ENCODE data around the gene KCNQ1. TPM values are rescaled to one million over a fixed set of nuclear protein-coding genes. Genes with fewer than 3 reads are reported as not detected.

KCNQ1 gene
- total RNA-seq, 1 experiment from 2014 or later: 10.7 TPM

DNA sequence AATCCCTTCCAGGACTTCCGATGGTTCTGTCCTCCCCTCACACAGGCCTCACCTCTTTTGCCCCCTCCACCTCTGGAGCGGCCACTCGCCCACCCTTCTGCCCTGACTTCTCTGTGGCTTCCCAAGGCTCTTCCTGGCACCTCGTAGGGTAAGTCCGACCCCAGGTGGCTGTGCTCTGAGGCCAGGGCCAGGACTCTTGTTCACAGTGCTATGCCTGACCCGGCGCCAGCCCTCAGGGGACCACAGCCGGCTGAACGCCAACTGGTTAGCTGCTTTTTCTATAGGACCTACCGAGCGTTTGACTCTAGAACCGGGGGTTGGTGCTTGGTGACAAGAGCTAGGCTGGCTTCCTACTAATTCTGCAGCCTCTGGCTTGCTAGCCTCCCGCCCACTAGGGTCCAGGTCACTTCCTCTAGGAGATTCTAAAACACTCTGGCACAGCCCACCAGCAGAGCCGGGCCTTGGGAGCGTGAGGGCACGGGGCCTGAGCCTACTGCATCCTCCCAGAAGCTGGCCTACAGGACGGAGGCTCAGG is 283.4 kb downstream of the KCNQ1 start:
- BruUV-seq (replicated peaks): no TSS peak
- H3K4me1 ChIP-seq (ENCODE audit: control insufficient read depth in 1 of 2, insufficient read depth in 2 of 2, low read length in 2 of 2): no peaks in the 10 kb centered on the region
- H3K9ac ChIP-seq (ENCODE audit: low read length): no peak overlapping the region
- no peaks in the 10 kb centered on the region for H3K9me2 ChIP-seq (ENCODE audit: insufficient read depth)
- H2AFZ ChIP-seq (ENCODE audit: low read depth, low read length, poor library complexity, severe bottlenecking): no peak overlapping the region
- H3K4me3 ChIP-seq (replicated peaks in 1 of 2; ENCODE audit: low read depth in 1 of 2, low read length in 2 of 2): no peak overlapping the region
- H3K9me3 ChIP-seq (ENCODE audit: control insufficient read depth in 1 of 2, insufficient read depth in 1 of 2, low read depth in 1 of 2, low read length in 2 of 2): no peaks in the 10 kb centered on the region
- TF ChIP-seq RAD21 (IDR thresholded peaks at IDR 0.05; ENCODE audit: low read depth) (no peak), POLR2AphosphoS5 (IDR thresholded peaks at IDR 0.05; ENCODE audit: low read depth, low read length) (no peak), EZH2phosphoT487 (IDR thresholded peaks at IDR 0.05; ENCODE audit: borderline replicate concordance) (no peak), CBX3 (IDR thresholded peaks at IDR 0.05; ENCODE audit: low read depth) (no peak), POLR2A (IDR thresholded peaks at IDR 0.05; ENCODE audit: borderline replicate concordance, extremely low read depth, insufficient read depth, insufficient read length) (no peak), EGR1 (IDR thresholded peaks at IDR 0.05; ENCODE audit: low read depth) (no peak), FOSL1 (IDR thresholded peaks at IDR 0.05; ENCODE audit: low read depth) (no peak), TCF7L2 (IDR thresholded peaks at IDR 0.05; ENCODE audit: borderline replicate concordance, extremely low read depth, insufficient read depth, insufficient read length) (no peak), CEBPB (IDR thresholded peaks at IDR 0.05; ENCODE audit: low read depth) (no peak), ELF1 (IDR thresholded peaks at IDR 0.05; ENCODE audit: borderline replicate concordance, low read depth) (no peak), YY1 (IDR thresholded peaks at IDR 0.05; ENCODE audit: extremely low read depth, insufficient replicate concordance, low read depth, low read length) (no peak), SRF (IDR thresholded peaks at IDR 0.05; ENCODE audit: low read depth) (no peak), JUND (IDR thresholded peaks at IDR 0.05) (no peak)
- TF ChIP-seq, protein P1, sequence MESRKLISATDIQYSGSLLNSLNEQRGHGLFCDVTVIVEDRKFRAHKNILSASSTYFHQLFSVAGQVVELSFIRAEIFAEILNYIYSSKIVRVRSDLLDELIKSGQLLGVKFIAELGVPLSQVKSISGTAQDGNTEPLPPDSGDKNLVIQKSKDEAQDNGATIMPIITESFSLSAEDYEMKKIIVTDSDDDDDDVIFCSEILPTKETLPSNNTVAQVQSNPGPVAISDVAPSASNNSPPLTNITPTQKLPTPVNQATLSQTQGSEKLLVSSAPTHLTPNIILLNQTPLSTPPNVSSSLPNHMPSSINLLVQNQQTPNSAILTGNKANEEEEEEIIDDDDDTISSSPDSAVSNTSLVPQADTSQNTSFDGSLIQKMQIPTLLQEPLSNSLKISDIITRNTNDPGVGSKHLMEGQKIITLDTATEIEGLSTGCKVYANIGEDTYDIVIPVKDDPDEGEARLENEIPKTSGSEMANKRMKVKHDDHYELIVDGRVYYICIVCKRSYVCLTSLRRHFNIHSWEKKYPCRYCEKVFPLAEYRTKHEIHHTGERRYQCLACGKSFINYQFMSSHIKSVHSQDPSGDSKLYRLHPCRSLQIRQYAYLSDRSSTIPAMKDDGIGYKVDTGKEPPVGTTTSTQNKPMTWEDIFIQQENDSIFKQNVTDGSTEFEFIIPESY (IDR thresholded peaks at IDR 0.05; ENCODE audit: extremely low read depth, insufficient replicate concordance, low read length): no peak
- TF ChIP-seq, protein P2, sequence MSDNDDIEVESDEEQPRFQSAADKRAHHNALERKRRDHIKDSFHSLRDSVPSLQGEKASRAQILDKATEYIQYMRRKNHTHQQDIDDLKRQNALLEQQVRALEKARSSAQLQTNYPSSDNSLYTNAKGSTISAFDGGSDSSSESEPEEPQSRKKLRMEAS (IDR thresholded peaks at IDR 0.05): no peak
- TF ChIP-seq, protein P3, sequence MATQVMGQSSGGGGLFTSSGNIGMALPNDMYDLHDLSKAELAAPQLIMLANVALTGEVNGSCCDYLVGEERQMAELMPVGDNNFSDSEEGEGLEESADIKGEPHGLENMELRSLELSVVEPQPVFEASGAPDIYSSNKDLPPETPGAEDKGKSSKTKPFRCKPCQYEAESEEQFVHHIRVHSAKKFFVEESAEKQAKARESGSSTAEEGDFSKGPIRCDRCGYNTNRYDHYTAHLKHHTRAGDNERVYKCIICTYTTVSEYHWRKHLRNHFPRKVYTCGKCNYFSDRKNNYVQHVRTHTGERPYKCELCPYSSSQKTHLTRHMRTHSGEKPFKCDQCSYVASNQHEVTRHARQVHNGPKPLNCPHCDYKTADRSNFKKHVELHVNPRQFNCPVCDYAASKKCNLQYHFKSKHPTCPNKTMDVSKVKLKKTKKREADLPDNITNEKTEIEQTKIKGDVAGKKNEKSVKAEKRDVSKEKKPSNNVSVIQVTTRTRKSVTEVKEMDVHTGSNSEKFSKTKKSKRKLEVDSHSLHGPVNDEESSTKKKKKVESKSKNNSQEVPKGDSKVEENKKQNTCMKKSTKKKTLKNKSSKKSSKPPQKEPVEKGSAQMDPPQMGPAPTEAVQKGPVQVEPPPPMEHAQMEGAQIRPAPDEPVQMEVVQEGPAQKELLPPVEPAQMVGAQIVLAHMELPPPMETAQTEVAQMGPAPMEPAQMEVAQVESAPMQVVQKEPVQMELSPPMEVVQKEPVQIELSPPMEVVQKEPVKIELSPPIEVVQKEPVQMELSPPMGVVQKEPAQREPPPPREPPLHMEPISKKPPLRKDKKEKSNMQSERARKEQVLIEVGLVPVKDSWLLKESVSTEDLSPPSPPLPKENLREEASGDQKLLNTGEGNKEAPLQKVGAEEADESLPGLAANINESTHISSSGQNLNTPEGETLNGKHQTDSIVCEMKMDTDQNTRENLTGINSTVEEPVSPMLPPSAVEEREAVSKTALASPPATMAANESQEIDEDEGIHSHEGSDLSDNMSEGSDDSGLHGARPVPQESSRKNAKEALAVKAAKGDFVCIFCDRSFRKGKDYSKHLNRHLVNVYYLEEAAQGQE (IDR thresholded peaks at IDR 0.05; ENCODE audit: low read depth): no peak
- ChIA-PET CTCF (no interaction called here), POLR2A (no interaction called here), RAD21 (ENCODE audit: low non-redundant PET in 1 of 2, low total read pairs in 2 of 2, uncharacterized antibody in 2 of 2, unreplicated experiment in 2 of 2) (no interaction called here)
- intact Hi-C loops (cut with micrococcal nuclease): no loop called here
- H3K4me2 ChIP-seq (ENCODE audit: low read length): no peak overlapping the region
- H3K36me3 ChIP-seq (ENCODE audit: control insufficient read depth in 1 of 2, insufficient read depth in 2 of 2, low read length in 2 of 2): no peaks in the 10 kb centered on the region
- H3K79me2 ChIP-seq (ENCODE audit: insufficient read depth, low read length): no peaks in the 10 kb centered on the region
- DNase-seq (ENCODE audit: low read depth, low spot score) (no peak), ATAC-seq (no peak)
- H3K27ac ChIP-seq (ENCODE audit: low read depth, low read length): no peak overlapping the region
- no peaks in the 10 kb centered on the region for H4K20me1 ChIP-seq (ENCODE audit: insufficient read depth)
- no peaks in the 10 kb centered on the region for H3K27me3 ChIP-seq (ENCODE audit: insufficient read depth, low read length)
